GM19043 (cell line): ENCODE data around the gene CHRNB2.
"Not testable (repeated sequence)": the region's sequence is repeated elsewhere in the genome, so short reads cannot be mapped to it uniquely, and the experiment has no call there.

ENCODE experiments used
- ATAC-seq: cut with Tn5 transposase; IDR thresholded peaks from one replicate; pipeline ENCODE4 v1.9.1; 2021; ENCODE audit warnings: low read depth; ENCODE audit not compliant: unreplicated experiment

CHRNB2 gene

GRCh38 chr1:154567386-154568156 is at the start of gene CHRNB2:
Gene CHRNB2 (plus strand): TSS chr1:154567778. CDS start chr1:154568045, 267 bp downstream.
- ATAC-seq, result no peak

DNA sequence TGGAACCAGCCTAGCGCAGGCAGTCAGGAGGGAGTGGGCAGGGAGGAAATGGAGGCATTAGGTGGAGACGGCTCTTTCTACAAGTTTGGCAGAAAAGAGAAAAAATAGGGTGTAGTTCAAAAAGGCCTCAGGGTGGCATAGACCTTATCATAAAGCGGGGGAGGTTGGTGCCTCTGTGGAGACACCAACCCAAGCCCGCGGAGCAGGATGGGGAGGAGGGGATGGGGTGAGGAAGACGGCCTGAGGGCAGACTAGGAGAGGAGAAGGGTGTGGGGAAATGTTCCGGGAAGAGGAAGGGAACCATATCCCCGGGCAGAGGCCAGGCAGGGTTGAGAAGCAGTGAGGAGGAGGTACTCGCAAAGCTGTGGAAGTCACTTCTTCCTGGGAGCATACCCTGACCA is 48.0 kb upstream of the CHRNB2 start:
- ATAC-seq, result no peak

GRCh38 chr1:154520333-154520732 is 47.2 kb upstream of the CHRNB2 start:
- ATAC-seq, result no peak

DNA sequence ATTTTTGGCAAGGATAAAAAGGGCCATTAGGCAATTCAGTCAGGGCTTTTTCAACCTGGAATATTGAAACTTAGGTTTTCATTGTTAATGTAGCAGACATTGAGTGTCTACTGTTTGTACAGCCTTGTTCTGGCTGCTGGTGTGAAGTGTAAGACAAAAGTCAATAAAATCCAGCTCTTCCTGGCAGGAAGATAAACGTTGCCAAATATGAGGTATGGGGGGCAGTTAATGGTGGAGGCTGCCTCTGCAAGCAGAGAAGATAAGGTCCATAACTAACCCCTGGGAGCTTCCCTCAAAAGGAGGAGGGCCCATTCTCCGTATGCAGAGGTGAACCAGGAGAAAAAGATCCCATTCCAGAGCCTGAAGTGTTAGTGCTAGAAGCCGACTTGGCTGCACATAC is 45.9 kb upstream of the CHRNB2 start:
- no peak for ATAC-seq

DNA sequence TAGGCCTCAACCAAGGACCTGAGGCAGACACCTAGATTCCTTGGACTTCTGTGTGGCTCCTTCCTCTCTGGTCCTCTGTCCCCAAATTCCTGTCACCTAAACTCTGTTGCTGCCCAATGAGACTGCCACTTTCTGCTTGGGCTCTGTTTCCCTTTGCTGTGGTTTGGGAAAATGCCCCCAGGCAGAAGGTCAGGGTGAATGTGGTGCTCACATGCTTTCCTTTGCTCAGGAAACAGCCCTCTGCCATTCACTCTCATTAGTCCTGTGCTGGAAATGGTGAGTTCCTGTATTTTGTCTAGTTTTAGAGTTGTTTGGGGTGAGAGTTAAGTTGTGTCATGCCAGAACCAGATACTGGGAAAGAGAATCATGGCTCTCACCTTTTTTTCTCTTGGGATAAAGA is 42.7 kb upstream of the CHRNB2 start:
- no peak for ATAC-seq

GRCh38 chr1:154527192-154527591 is 40.4 kb upstream of the CHRNB2 start:
- no peak for ATAC-seq

- no peak for ATAC-seq
Observed at GRCh38 chr1:154529308-154529707, 38.3 kb upstream of the CHRNB2 start.

- ATAC-seq, result not testable (repeated sequence)
Observed at GRCh38 chr1:154531950-154532349, 35.6 kb upstream of the CHRNB2 start.

- no peak for ATAC-seq
Observed at GRCh38 chr1:154533952-154534844, 33.4 kb upstream of the CHRNB2 start.

- ATAC-seq, result no peak
Observed at GRCh38 chr1:154536570-154536969, 31.0 kb upstream of the CHRNB2 start.

GRCh38 chr1:154539486-154540483 is 27.8 kb upstream of the CHRNB2 start:
- no peak for ATAC-seq

DNA sequence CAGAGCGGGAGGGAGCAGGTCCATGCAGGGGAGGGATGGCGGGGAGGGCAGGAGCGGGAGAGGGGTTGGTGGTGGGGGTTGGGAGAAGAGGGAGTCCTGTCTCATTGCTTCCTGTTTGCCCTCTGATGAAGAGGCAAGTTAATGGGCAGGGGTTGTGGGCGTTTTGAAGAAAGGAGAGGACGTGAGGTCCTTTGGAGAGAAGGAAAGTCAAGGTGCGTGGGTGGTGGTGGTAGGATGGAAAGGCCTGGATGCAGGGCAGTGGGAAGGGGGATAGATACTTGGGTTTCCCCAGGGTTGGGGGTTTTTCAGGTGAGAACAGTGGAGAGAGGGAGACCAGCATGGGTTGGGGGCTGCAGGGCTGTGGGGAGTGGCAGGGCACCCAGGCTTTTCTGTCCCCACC is 26.3 kb upstream of the CHRNB2 start:
- no peak for ATAC-seq

- ATAC-seq, result no peak
Observed at GRCh38 chr1:154546264-154547063, 21.1 kb upstream of the CHRNB2 start.

DNA sequence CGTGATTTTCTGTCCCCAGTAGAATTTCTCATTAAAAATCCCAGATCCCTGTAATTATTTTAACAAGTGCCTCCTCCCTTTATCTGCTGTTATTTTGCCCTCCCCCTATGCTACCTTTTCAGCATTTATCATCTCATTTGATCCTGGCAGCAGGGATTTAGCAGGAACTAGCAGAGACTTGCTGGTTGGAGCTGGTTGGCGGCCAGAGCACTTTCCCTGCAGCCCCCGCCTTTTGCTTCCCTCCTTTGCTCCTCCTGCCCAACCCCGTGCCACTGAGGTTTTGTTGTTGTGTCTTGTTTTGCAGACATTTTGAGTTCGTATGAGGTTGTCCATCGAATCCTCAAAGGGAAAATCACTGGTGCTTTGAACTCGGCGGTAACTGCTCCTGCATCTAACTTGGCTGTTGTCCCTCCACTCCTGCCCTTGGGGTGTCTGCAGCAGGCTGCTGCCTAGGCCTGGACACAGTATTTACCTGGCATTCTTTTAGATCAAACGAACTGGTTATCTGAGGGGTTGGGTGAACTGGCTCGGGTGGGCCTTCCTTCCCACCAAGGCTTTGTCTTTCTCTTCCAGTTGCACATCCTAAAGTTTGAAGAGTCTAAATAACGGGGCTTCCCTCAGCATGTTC is 20.4 kb upstream of the CHRNB2 start:
- ATAC-seq, result no peak

DNA sequence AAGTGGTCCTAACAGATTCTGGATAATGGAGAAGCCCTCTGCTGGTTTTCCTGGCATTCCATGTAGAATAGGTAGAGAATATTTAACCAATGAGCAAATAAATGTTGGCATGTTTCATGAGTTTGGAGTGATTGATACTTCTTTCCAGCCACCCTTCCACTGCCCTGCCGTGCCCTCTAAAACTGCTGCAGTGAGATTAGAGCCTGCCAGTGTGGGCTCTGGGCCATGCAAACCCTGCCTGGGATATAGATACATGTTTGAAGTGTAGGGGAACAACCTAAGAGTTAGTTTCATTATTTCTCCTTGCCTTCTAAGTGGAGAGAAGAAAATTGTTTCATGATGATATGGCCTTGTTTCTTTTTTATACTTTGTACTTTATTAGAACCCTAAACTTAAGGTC is 19.6 kb upstream of the CHRNB2 start:
- ATAC-seq, result no peak

DNA sequence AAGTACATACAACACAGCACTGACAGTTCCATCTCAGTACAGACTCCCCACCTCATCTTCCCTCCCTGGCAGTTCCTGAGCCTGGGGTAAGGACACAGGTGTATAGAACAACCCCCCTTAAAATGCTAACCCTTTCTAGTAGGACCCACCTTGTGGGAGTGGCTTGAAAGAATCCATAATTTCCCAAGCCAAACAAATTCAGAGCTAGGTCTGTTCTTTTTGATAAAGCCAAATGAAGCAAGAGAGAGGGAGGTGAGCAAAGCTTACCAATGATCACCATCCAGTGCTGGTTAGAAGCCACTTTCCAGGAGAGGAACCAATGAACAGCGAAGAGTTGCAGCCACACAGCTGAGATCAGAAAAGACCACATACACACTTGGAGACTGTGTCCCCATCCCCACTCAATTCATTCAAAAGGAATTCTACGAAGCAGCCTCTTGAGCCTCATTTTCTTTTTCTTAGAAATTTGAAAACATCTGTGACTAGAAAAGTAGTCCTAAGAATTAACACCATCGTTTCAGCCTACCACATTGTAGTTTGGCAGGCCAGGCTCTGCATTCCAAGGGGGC is 18.3 kb upstream of the CHRNB2 start:
- no peak for ATAC-seq

GRCh38 chr1:154550070-154550469 is 17.5 kb upstream of the CHRNB2 start:
- ATAC-seq, result no peak

DNA sequence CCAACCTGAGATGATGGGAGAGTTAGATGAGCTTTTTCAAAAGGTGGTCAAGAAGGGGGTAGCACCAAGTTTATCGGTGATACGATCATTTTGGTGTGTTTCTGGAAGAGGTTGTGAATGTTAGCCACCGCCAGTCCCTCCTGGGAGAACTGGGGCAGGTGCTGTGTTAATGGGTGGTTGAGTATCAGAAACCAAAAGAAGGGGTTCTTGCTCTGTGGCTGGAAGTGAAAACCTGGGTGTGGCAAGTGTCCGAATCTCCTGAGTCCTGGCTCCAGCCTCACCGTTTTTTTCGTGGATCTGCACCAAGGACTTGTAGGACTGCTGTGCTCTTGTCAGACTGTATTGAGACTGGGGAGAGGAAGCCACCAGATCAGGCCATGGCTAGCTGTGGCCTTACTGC is 16.9 kb upstream of the CHRNB2 start:
- no peak for ATAC-seq

DNA sequence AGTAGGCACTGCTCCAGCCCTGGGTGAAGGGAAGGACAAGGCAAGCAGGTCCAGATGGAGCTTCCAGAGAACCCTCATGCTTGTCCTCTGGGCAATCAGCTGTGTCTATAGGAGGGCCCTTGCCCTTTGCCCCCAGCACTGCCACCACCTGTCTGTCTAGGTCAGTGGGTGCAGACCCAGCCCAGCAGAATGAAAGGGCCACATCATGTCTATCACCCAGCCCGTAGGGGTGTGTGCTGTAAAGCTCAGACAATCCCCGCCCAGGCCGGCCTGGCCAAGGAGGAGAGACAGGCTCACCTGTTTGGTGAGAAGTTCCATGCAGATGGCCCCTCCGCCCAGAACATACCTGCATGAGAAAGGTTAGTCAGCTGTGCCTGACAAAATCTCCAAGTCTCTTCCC is 16.1 kb upstream of the CHRNB2 start:
- no peak for ATAC-seq
